Heart right ventricle (tissue), 16 donors: ENCODE results near the gene WWTR1. TPM values are rescaled to one million over a fixed set of nuclear protein-coding genes. Genes with fewer than 3 reads are reported as not detected.
A peak's percentile ranks its signal among the peaks of the same experiment; 100 is the strongest.

ENCODE experiments used
- ATAC-seq, 8 donors: fragments of 200-7000 bp; cut with Tn5 transposase; one replicate each; pipeline ENCODE4 v1.9.1; 2020; ENCODE audit warnings: mild to moderate bottlenecking in 8 of 8, moderate library complexity in 8 of 8, moderate number of reproducible peaks in 1 of 8
- DNase-seq, 2 donors: peaks; one replicate each; pipeline ENCODE4 v3.0.0-alpha.2; 2020
- H3K27ac ChIP-seq, 10 donors: fragments of 200-600 bp; sonication (generic) in 2 of 10; one replicate each; pipeline versions ENCODE4 v1.5.0 to v1.8.0; 2020 to 2022; ENCODE audit warnings: mild to moderate bottlenecking in 3 of 10
- H3K27me3 ChIP-seq, 7 donors: fragments of 200-600 bp; one replicate each; pipeline ENCODE4 v1.8.0; 2021 to 2022; ENCODE audit warnings: mild to moderate bottlenecking in 2 of 7
- H3K36me3 ChIP-seq, 9 donors: fragments of 200-600 bp; sonication (generic) in 1 of 9; one replicate each; pipeline versions ENCODE4 v1.5.0 to v1.8.0; 2020 to 2022; ENCODE audit warnings: mild to moderate bottlenecking in 2 of 9
- H3K4me1 ChIP-seq, 9 donors: fragments of 200-600 bp; sonication (generic) in 1 of 9; one replicate each; pipeline versions ENCODE4 v1.5.0 to v1.8.0; 2020 to 2022; ENCODE audit warnings: mild to moderate bottlenecking in 4 of 9
- H3K4me3 ChIP-seq, 10 donors: fragments of 200-600 bp; sonication (generic) in 2 of 10; one replicate each; pipeline versions ENCODE4 v1.5.0 to v1.8.0; 2020 to 2022; ENCODE audit warnings: mild to moderate bottlenecking in 7 of 10, moderate library complexity in 2 of 10
- H3K9me3 ChIP-seq, 11 donors: fragments of 200-600 bp in 10 of 11; sonication (generic) in 2 of 11; one replicate each; pipeline versions ENCODE4 v1.5.0 to v1.8.0; 2013 to 2022; ENCODE audit warnings: mild to moderate bottlenecking in 2 of 11, control low read depth in 1 of 11, moderate library complexity in 1 of 11
- CTCF ChIP-seq, 9 donors: fragments of 200-600 bp; sonication (generic) in 2 of 9; IDR thresholded peaks; one replicate each; pipeline versions ENCODE4 v1.5.0 to v1.8.0; 2021 to 2022; ENCODE audit warnings: antibody characterized with exemption in 9 of 9, mild to moderate bottlenecking in 5 of 9, moderate library complexity in 1 of 9
- WGBS, 2 donors: extraction: QIAGEN DNeasy Blood & Tissue Kit; methylation state at CpG; one replicate each; pipeline ENCODE4 v1.1.7; 2013; ENCODE audit warnings: inconsistent platforms in 1 of 2; 5-methylcytosine and 5-hydroxymethylcytosine counted together
- intact Hi-C, 10 donors: fragments of 100-400 bp; cut with DNase I; formaldehyde crosslinking; loops; one replicate each; pipeline versions ENCODE4 v1.11.1 to v1.14.2; 2022
- polyA plus RNA-seq, 2 donors: library from polyadenylated mRNA; stranded (reverse); fragments of 200-250 nt; gene quantifications; one replicate each; pipeline ENCODE4 v1.2.3, GENCODE V29; 2013
- total RNA-seq, 10 donors: library from RNA; stranded (reverse); fragmentation: NEBNext Ultra II Directional in 3 of 10; extraction: Animal tissue kit (Norgen Biotek cat#: 25700) in 3 of 10; gene quantifications; one replicate each; pipeline versions ENCODE4 v1.2.1 to v1.2.4, GENCODE V29; 2021 to 2023
- donor health status: Arrhythmogenic right ventricular cardiomyopathy.
- donor health status: ischemic (EF 13 %, LVEDD 7.1; RV severe dilation, severe dysfunction).
- donor health status: healthy with polysubstance abuse.
- donor health status: DM: no; HTN: yes; CAD: no.
- donor health status: DM: no; HTN: no; CAD: no.
- donor health status: ischemic (EF 25% LVEDD 6.9; RV normal size, moderate dysfunction).
- donor health status: ischemic (EF 25% LVEDD 5.7; RV mildly dilated, moderate dysfunction).
- donor health status: healthy.
- donor health status: DM: yes; HTN: yes; CAD: no.
- donor health status: Ischemic cardiomyopathy.
- donor health status: ischemic (EF 35%, LVEDD 5.7; RV mildly dilated, moderate dysfunction).
- donor health status: nonischemic (EF 11% LVEDD 7.7; RV severe dilation, severe dysfunction).
- donor health status: DM: yes; HTN: yes; CAD: no.
- donor health status: PGD.
- donor health status: ischemic (EF 29% LVEDD 5.4; RV normal size, mild dysfunction).
- donor health status: nonischemic (EF 23%, LVEDD 6.1; RV moderate dilation, normal function).

Gene WWTR1
- total and polyA plus RNA-seq, 12 donors = 19.5 to 78.6 (median 40.3) TPM

GRCh38 chr3:149619136-149619535, 38.7 kb downstream of the WWTR1 start:
- WGBS, 2 donors = 39 to 44% methylated on average over 4 of the region's 4 CpGs
- intact Hi-C loops = loop anchor here in 6 of 10 donors (5.0 kb wide), 1 partner anchor 38 kb away; the partner anchor contains the start of gene WWTR1 (in 6 of the 6)
- Histone ChIP-seq H3K36me3 (no peaks in the 10 kb centered on the region), H3K4me3 (no peak overlapping the region), H3K9me3 (no peaks in the 10 kb centered on the region), H3K27ac (peak overlapping the region in 9 of 10 donors; percentile 3 to 72 (median 57)), H3K4me1 (peaks cover 5 to 92% (median 75%) of the 10 kb centered on the region in 9 donors), H3K27me3 (peaks cover 0 to 72% (median 0%) of the 10 kb centered on the region in 7 donors)
- TF ChIP-seq CTCF (IDR thresholded peaks at IDR 0.05) = no peak
- DNase-seq = no peak
- ATAC-seq = peak in 1 of 8 donors; percentile 6

GRCh38 chr3:149618151-149619123, 39.4 kb downstream of the WWTR1 start:
- DNase-seq (peak; percentile 42 to 71), ATAC-seq (peak; percentile 54 to 93 (median 84))
- TF ChIP-seq CTCF (IDR thresholded peaks at IDR 0.05) = no peak
- Histone ChIP-seq H3K36me3 (no peaks in the 10 kb centered on the region), H3K27me3 (peaks cover 0 to 71% (median 0%) of the 10 kb centered on the region in 7 donors), H3K4me1 (peaks cover 5 to 90% (median 74%) of the 10 kb centered on the region in 9 donors), H3K4me3 (no peak overlapping the region), H3K27ac (peak overlapping the region in 9 of 10 donors; percentile 17 to 72 (median 57)), H3K9me3 (no peaks in the 10 kb centered on the region)
- intact Hi-C loops = loop anchor here in 6 of 10 donors (5.0 kb wide), 1 partner anchor 39 kb away; the partner anchor contains the start of gene WWTR1 (in 6 of the 6)
- WGBS, 2 donors = 33 to 42% methylated on average over 15 of the region's 15 CpGs

- Histone ChIP-seq H3K36me3 (no peaks in the 10 kb centered on the region), H3K9me3 (no peaks in the 10 kb centered on the region), H3K4me1 (peaks cover 5 to 98% (median 87%) of the 10 kb centered on the region in 9 donors), H3K4me3 (no peak overlapping the region), H3K27me3 (peaks cover 0 to 73% (median 0%) of the 10 kb centered on the region in 7 donors), H3K27ac (peak overlapping the region in 9 of 10 donors; percentile 36 to 82 (median 64))
- no peak for TF ChIP-seq CTCF (IDR thresholded peaks at IDR 0.05)
- DNase-seq (no peak), ATAC-seq (peak in 6 of 8 donors; percentile 15 to 70 (median 28))
- intact Hi-C loops = loop anchor here in 6 of 10 donors (5.0 kb wide), 1 partner anchor 42 kb away; the partner anchor contains the start of gene WWTR1 (in 6 of the 6)
- WGBS, 2 donors = 55 to 64% methylated on average over 6 of the region's 6 CpGs
Observed at GRCh38 chr3:149615731-149616221, 42.0 kb downstream of the WWTR1 start.

GRCh38 chr3:149613988-149614387, 43.8 kb downstream of the WWTR1 start:
- intact Hi-C loops = no loop called here
- no peak overlapping the region for H3K4me3 ChIP-seq
- no peak for TF ChIP-seq CTCF (IDR thresholded peaks at IDR 0.05)
- WGBS, 2 donors = 79 to 81% methylated on average over 2 of the region's 2 CpGs
- no peaks in the 10 kb centered on the region for H3K36me3 ChIP-seq
- H3K4me1 ChIP-seq = peaks cover 0 to 98% (median 85%) of the 10 kb centered on the region in 9 donors
- peak overlapping the region in 2 of 10 donors; percentile 1 to 67 for H3K27ac ChIP-seq
- H3K27me3 ChIP-seq = peaks cover 0 to 63% (median 0%) of the 10 kb centered on the region in 7 donors
- DNase-seq (no peak), ATAC-seq (no peak)
- H3K9me3 ChIP-seq = no peaks in the 10 kb centered on the region
